H1 (cell line): Measurements from ENCODE around the gene SLC39A11. TPM values are rescaled to one million over a fixed set of nuclear protein-coding genes. Genes with fewer than 3 reads are reported as not detected.

ENCODE experiments used
- CTCF ChIA-PET: fragments of 300-600 bp; sonication (Branson Sonifier 250); formaldehyde crosslinking; loops from one replicate; lab custom pipeline; 2021; ENCODE audit not compliant: partially characterized antibody; lab: Charles Lee
- POLR2A ChIA-PET: fragments of 300-600 bp; sonication (Branson Sonifier 250); formaldehyde crosslinking; loops from one replicate; lab custom pipeline; 2021; ENCODE audit warnings: inconsistent platforms; ENCODE audit not compliant: partially characterized antibody; lab: Charles Lee
- DNase-seq, 2 experiments: peaks; one replicate each; pipeline versions ENCODE4 v3.0.0 to v3.0.0-alpha.2; 2010 to 2022; ENCODE audit warnings: low spot score in 2 of 2, low read depth in 1 of 2, mixed read lengths in 1 of 2
- FAIRE-seq: peaks from 2 replicates; lab custom pipeline; 2011; peaks lifted over from hg19 to GRCh38; lab: Jason Lieb, UNC
- H2AFZ ChIP-seq: 2 replicates; pipeline ENCODE4 v1.8.1; 2012; ENCODE audit warnings: low read length, inconsistent platforms
- H2AK5ac ChIP-seq: 2 replicates; pipeline ENCODE4 v1.6.1; 2013; ENCODE audit warnings: low read depth, low read length
- H2BK120ac ChIP-seq: replicated peaks from 2 replicates; pipeline ENCODE3; 2013; ENCODE audit warnings: low read depth, low read length, inconsistent platforms
- H2BK12ac ChIP-seq: 2 replicates; pipeline ENCODE4 v1.6.1; 2013; ENCODE audit warnings: low read depth, low read length
- H2BK15ac ChIP-seq: 2 replicates; pipeline ENCODE4 v1.6.1; 2013; ENCODE audit warnings: low read length
- H2BK20ac ChIP-seq: 2 replicates; pipeline ENCODE4 v1.6.1; 2013; ENCODE audit warnings: low read length
- H2BK5ac ChIP-seq: 2 replicates; pipeline ENCODE4 v1.6.1; 2013; ENCODE audit warnings: low read depth, low read length
- H3K14ac ChIP-seq: 2 replicates; pipeline ENCODE4 v1.6.1; 2013; ENCODE audit warnings: inconsistent platforms; ENCODE audit not compliant: insufficient read length
- H3K18ac ChIP-seq: 2 replicates; pipeline ENCODE4 v1.6.1; 2013; ENCODE audit warnings: low read length; ENCODE audit errors: extremely low read depth
- H3K23ac ChIP-seq: 2 replicates; pipeline ENCODE4 v1.6.1; 2013; ENCODE audit warnings: inconsistent platforms; ENCODE audit not compliant: insufficient read length
- H3K23me2 ChIP-seq: 2 replicates; pipeline ENCODE4 v1.6.1; 2013; ENCODE audit warnings: low read depth, low read length
- H3K27ac ChIP-seq: 2 replicates; pipeline ENCODE4 v1.6.1; 2011; ENCODE audit warnings: low read depth, low read length, inconsistent platforms
- H3K27me3 ChIP-seq, 4 experiments: replicated peaks in 1 of 4; 1 replicate in 1 of 4; 2 replicates in 3 of 4; pipeline versions ENCODE4 v1.6.1 to v1.8.1; 2011 to 2013; ENCODE audit warnings: low read length in 3 of 4, mild to moderate bottlenecking in 3 of 4, inconsistent platforms in 2 of 4, mixed read lengths in 2 of 4, moderate library complexity in 1 of 4; ENCODE audit not compliant: control insufficient read depth in 3 of 4, insufficient read depth in 3 of 4; ENCODE audit errors: extremely low read depth in 1 of 4
- H3K36me3 ChIP-seq, 4 experiments: 2 replicates each; pipeline versions ENCODE4 v1.6.1 to v1.8.1; 2011 to 2013; ENCODE audit warnings: mild to moderate bottlenecking in 4 of 4, low read length in 3 of 4, moderate library complexity in 2 of 4, control low read depth in 1 of 4, inconsistent platforms in 1 of 4; ENCODE audit not compliant: insufficient read depth in 4 of 4, control insufficient read depth in 2 of 4
- H3K4ac ChIP-seq: replicated peaks from 2 replicates; pipeline ENCODE3; 2013; ENCODE audit warnings: low read length, low read depth, mixed read lengths, inconsistent platforms; ENCODE audit not compliant: insufficient read length
- H3K4me1 ChIP-seq, 4 experiments: replicated peaks in 1 of 4; 1 replicate in 1 of 4; 2 replicates in 3 of 4; pipeline versions ENCODE4 v1.6.1 to v1.8.1; 2011 to 2013; ENCODE audit warnings: low read length in 3 of 4, inconsistent platforms in 2 of 4, mixed read lengths in 1 of 4; ENCODE audit not compliant: insufficient read depth in 4 of 4, control insufficient read depth in 3 of 4
- H3K4me2 ChIP-seq, 2 experiments: 2 replicates each; pipeline versions ENCODE4 v1.6.1 to v1.8.1; 2011 to 2013; ENCODE audit warnings: low read depth in 2 of 2, low read length in 2 of 2, control low read depth in 1 of 2, inconsistent platforms in 1 of 2, mild to moderate bottlenecking in 1 of 2; ENCODE audit not compliant: insufficient read depth in 1 of 2
- H3K4me3 ChIP-seq, 4 experiments: fragments of 200-600, 300-600 bp in 1 of 4; sonication (generic), shearing (Covaris generic), sonication (Bioruptor Twin) in 1 of 4; 2 replicates each; pipeline versions ENCODE4 v1.5.1 to v1.8.1; 2011 to 2016; ENCODE audit warnings: low read length in 4 of 4, low read depth in 3 of 4, control low read depth in 2 of 4, inconsistent platforms in 2 of 4, mild to moderate bottlenecking in 2 of 4, mixed read lengths in 1 of 4, moderate library complexity in 1 of 4; ENCODE audit not compliant: insufficient read depth in 2 of 4; ENCODE audit errors: extremely low read depth in 1 of 4
- H3K56ac ChIP-seq: replicated peaks from 2 replicates; pipeline ENCODE3; 2013; ENCODE audit warnings: low read depth, mild to moderate bottlenecking, mixed read lengths, low read length, inconsistent platforms; ENCODE audit not compliant: insufficient read length
- H3K79me1 ChIP-seq: 2 replicates; pipeline ENCODE4 v1.6.1; 2013; ENCODE audit warnings: low read depth, low read length, control low read depth
- H3K79me2 ChIP-seq, 2 experiments: 2 replicates each; pipeline versions ENCODE4 v1.6.1 to v1.8.1; 2012 to 2013; ENCODE audit warnings: low read length in 2 of 2, mild to moderate bottlenecking in 2 of 2, inconsistent platforms in 1 of 2; ENCODE audit not compliant: insufficient read depth in 2 of 2, control insufficient read depth in 1 of 2
- H3K9ac ChIP-seq, 4 experiments: replicated peaks in 1 of 4; 1 replicate in 1 of 4; 2 replicates in 3 of 4; pipeline versions ENCODE4 v1.6.1 to v1.8.1; 2011 to 2013; ENCODE audit warnings: low read depth in 3 of 4, low read length in 3 of 4, control low read depth in 2 of 4, mild to moderate bottlenecking in 2 of 4, moderate library complexity in 2 of 4, inconsistent platforms in 1 of 4; ENCODE audit errors: extremely low read depth in 1 of 4
- H3K9me3 ChIP-seq, 2 experiments: 2 replicates each; pipeline versions ENCODE4 v1.6.1 to v1.8.1; 2012 to 2013; ENCODE audit warnings: mild to moderate bottlenecking in 2 of 2, moderate library complexity in 2 of 2, control low read depth in 1 of 2, inconsistent platforms in 1 of 2, low read depth in 1 of 2, low read length in 1 of 2, mixed read lengths in 1 of 2; ENCODE audit not compliant: insufficient read depth in 2 of 2
- H4K20me1 ChIP-seq, 2 experiments: replicated peaks in 1 of 2; 2 replicates each; pipeline versions ENCODE3 to v1.8.1; 2011 to 2013; ENCODE audit warnings: inconsistent platforms in 2 of 2, low read length in 2 of 2, mild to moderate bottlenecking in 1 of 2; ENCODE audit not compliant: insufficient read depth in 2 of 2, control insufficient read depth in 1 of 2
- H4K5ac ChIP-seq: 2 replicates; pipeline ENCODE4 v1.6.1; 2013; ENCODE audit warnings: low read length, low read depth, mixed read lengths, inconsistent platforms; ENCODE audit not compliant: insufficient read length
- H4K8ac ChIP-seq: 2 replicates; pipeline ENCODE4 v1.8.0; 2013; ENCODE audit warnings: mild to moderate bottlenecking, moderate library complexity, low read length, inconsistent platforms; ENCODE audit not compliant: insufficient read depth; ENCODE audit errors: extremely low read depth
- H4K91ac ChIP-seq: replicated peaks from 2 replicates; pipeline ENCODE3; 2013; ENCODE audit warnings: low read length, mixed read lengths, inconsistent platforms; ENCODE audit not compliant: insufficient read length
- BACH1 ChIP-seq: IDR thresholded peaks from 2 replicates; pipeline ENCODE4 v1.6.1; 2012; ENCODE audit warnings: low read length, improper control_type of control experiment
- BRCA1 ChIP-seq: IDR thresholded peaks from 2 replicates; pipeline ENCODE4 v1.6.1; 2012; ENCODE audit warnings: low read depth, low read length, improper control_type of control experiment
- CHD2 ChIP-seq: IDR thresholded peaks from 2 replicates; pipeline ENCODE4 v1.6.1; 2012; ENCODE audit warnings: low read length, improper control_type of control experiment
- CTCF ChIP-seq, 3 experiments: IDR thresholded peaks; 1 replicate in 2 of 3; 2 replicates in 1 of 3; pipeline versions ENCODE4 v1.5.1 to v1.6.1; 2011; ENCODE audit warnings: low read length in 3 of 3, mild to moderate bottlenecking in 3 of 3, inconsistent platforms in 2 of 3, low read depth in 1 of 3, moderate library complexity in 1 of 3; ENCODE audit not compliant: insufficient read depth in 1 of 3; ENCODE audit errors: control extremely low read depth in 1 of 3
- GABPA ChIP-seq: IDR thresholded peaks from 2 replicates; pipeline ENCODE4 v1.6.1; 2011; ENCODE audit warnings: mild to moderate bottlenecking, low read length, moderate library complexity, borderline replicate concordance; ENCODE audit not compliant: insufficient read depth
- NANOG ChIP-seq: IDR thresholded peaks from 2 replicates; pipeline ENCODE4 v1.6.1; 2011; ENCODE audit warnings: low read length, low read depth, mild to moderate bottlenecking, inconsistent platforms; ENCODE audit not compliant: insufficient read depth, poor library complexity, severe bottlenecking
- RAD21 ChIP-seq, 2 experiments: IDR thresholded peaks in 1 of 2; conservative IDR thresholded peaks in 1 of 2; 2 replicates each; pipeline ENCODE4 v1.6.1; 2011; ENCODE audit warnings: low read depth in 2 of 2, low read length in 2 of 2, improper control_type of control experiment in 1 of 2, inconsistent platforms in 1 of 2, mild to moderate bottlenecking in 1 of 2, moderate library complexity in 1 of 2
- SIRT6 ChIP-seq: IDR thresholded peaks from one replicate; pipeline ENCODE4 v1.7.1; 2012; ENCODE audit warnings: low read length, inconsistent platforms
- SP2 ChIP-seq: IDR thresholded peaks from 2 replicates; pipeline ENCODE4 v1.6.1; 2012; ENCODE audit warnings: mild to moderate bottlenecking, low read length, inconsistent platforms
- TAF7 ChIP-seq: optimal IDR thresholded peaks from 2 replicates; pipeline ENCODE3; 2011; ENCODE audit warnings: low read depth, mild to moderate bottlenecking, inconsistent platforms, low read length, moderate library complexity, borderline replicate concordance
- WGBS, 2 experiments: shearing (Covaris generic) in 1 of 2; methylation state at CpG; one replicate each; pipeline versions ENCODE4 v1.1.6 to v1.1.7; 2013 to 2015; ENCODE audit warnings: low lambda C conversion rate in 2 of 2, mixed read lengths in 2 of 2, inconsistent platforms in 1 of 2, low coverage in 1 of 2, missing lambda C conversion rate in 1 of 2; ENCODE audit not compliant: insufficient replicate concordance in 2 of 2, insufficient coverage in 1 of 2, insufficient read length in 1 of 2; ENCODE audit errors: extremely low coverage in 1 of 2, missing lambda C conversion rate in 1 of 2; 5-methylcytosine and 5-hydroxymethylcytosine counted together
- polyA plus RNA-seq, 7 experiments: library from polyadenylated mRNA; depleted of rRNA in 3 of 7; stranded (reverse) in 5 of 7; unstranded in 2 of 7; fragments of >200 nt in 5 of 7; fragments of 200-250 nt in 2 of 7; gene quantifications; 1 replicate in 5 of 7; 2 replicates in 1 of 7; 4 replicates in 1 of 7; pipeline versions ENCODE4 v1.2.1 to v1.2.3, GENCODE V29; 2011 to 2013; ENCODE audit warnings: missing spikeins in 2 of 7, mixed read lengths in 2 of 7
- total RNA-seq: library from RNA; stranded (reverse); fragmentation: NEBNext Ultra II Directional; extraction: Animal tissue kit (Norgen Biotek cat#: 25700); gene quantifications from 2 replicates; pipeline ENCODE4 v1.2.1, GENCODE V29; 2021
- TF ChIP-seq, protein P1 (sequence below): IDR thresholded peaks from 2 replicates; pipeline ENCODE4 v1.6.1; 2012; ENCODE audit warnings: inconsistent platforms

Gene SLC39A11
- total and polyA plus RNA-seq, 2 of the 8 experiments (the other 6 are each of a cell fraction or from before 2014, with no cell fraction given): 12.2 to 19.6 TPM

DNA sequence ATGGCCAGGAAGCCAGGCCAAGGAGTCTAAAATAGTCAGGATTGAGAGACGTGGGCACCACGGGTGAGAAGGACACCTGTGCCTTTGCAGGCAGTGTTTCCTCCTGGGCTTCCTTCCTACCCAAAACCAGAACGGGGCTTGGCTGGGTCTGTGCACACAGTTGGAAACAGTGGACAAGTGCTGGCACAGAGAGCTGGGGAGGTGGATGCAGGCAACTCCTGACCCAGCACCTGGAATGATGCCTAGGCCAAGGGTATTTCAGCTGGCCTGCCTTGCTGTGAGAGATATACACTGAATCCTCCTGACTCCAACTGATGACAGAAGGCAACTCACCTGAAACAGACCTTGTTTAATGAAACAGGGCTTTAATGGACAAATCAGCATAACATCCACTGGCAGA is 186.2 kb downstream of the SLC39A11 start:
- Histone ChIP-seq H3K23me2 (no peaks in the 10 kb centered on the region), H4K91ac (no peak overlapping the region), H3K27me3 (no peaks in the 10 kb centered on the region), H2BK5ac (no peak overlapping the region), H2BK15ac (no peak overlapping the region), H4K20me1 (no peaks in the 10 kb centered on the region), H4K8ac (no peak overlapping the region), H3K18ac (no peak overlapping the region), H3K14ac (no peak overlapping the region), H3K36me3 (no peaks in the 10 kb centered on the region), H3K4me2 (no peak overlapping the region), H3K4ac (no peak overlapping the region), H2AFZ (no peak overlapping the region), H3K79me2 (no peaks in the 10 kb centered on the region), H3K9me3 (no peaks in the 10 kb centered on the region), H2BK20ac (no peak overlapping the region), H3K4me1 (no peaks in the 10 kb centered on the region), H3K23ac (no peak overlapping the region), H3K56ac (no peak overlapping the region), H3K9ac (no peak overlapping the region), H3K4me3 (no peak overlapping the region), H3K27ac (no peak overlapping the region), H4K5ac (no peak overlapping the region), H2BK12ac (no peak overlapping the region), H2BK120ac (no peak overlapping the region), H2AK5ac (no peak overlapping the region), H3K79me1 (no peaks in the 10 kb centered on the region)
- 69% methylated on average over 3 of the region's 3 CpGs; no CpG with 5 or more reads in 1 of the 2 experiments for WGBS, 2 experiments
- DNase-seq (no peak), FAIRE-seq (no peak)
- POLR2A ChIA-PET: no interaction called here
- CTCF ChIA-PET: interaction anchor here (1.1 to 1.3 kb wide), 2 partner anchors 9 to 13 kb away, joined by 4 read pairs; no protein-coding TSS in a partner anchor
- TF ChIP-seq TAF7: no peak
- no peak for TF ChIP-seq RAD21 (IDR thresholded peaks at IDR 0.05 in 1 of 2, conservative IDR thresholded peaks at IDR 0.05 in 1 of 2; ENCODE audit: low read depth in 2 of 2, low read length in 2 of 2)
- TF ChIP-seq SP2: no peak
- TF ChIP-seq CTCF (IDR thresholded peaks at IDR 0.05; ENCODE audit: control extremely low read depth in 1 of 3, insufficient read depth in 1 of 3, low read depth in 1 of 3, low read length in 3 of 3): no peak
- TF ChIP-seq SIRT6: no peak
- no peak for TF ChIP-seq BACH1
- no peak for TF ChIP-seq NANOG
- TF ChIP-seq, protein P1, sequence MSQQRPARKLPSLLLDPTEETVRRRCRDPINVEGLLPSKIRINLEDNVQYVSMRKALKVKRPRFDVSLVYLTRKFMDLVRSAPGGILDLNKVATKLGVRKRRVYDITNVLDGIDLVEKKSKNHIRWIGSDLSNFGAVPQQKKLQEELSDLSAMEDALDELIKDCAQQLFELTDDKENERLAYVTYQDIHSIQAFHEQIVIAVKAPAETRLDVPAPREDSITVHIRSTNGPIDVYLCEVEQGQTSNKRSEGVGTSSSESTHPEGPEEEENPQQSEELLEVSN: no peak
- no peak for TF ChIP-seq GABPA
- TF ChIP-seq BRCA1: no peak
- no peak for TF ChIP-seq CHD2
